Mammary epithelial cell (primary cell): Measurements from ENCODE around the gene SH3TC2.

Experiments used
- EZH2 ChIP-seq: IDR thresholded peaks from 2 replicates; pipeline ENCODE4 v1.6.1; 2012; ENCODE audit warnings: low read length, inconsistent platforms, borderline replicate concordance
- TF ChIP-seq, protein P1 (sequence below), 2 donors: IDR thresholded peaks in 1 of 2; conservative IDR thresholded peaks in 1 of 2; 2 replicates each; pipeline ENCODE4 v1.5.1; 2011 to 2012; ENCODE audit warnings: inconsistent platforms in 2 of 2, low read length in 2 of 2, mild to moderate bottlenecking in 2 of 2, control low read depth in 1 of 2, low read depth in 1 of 2; ENCODE audit not compliant: insufficient read depth in 1 of 2; ENCODE audit errors: extremely low read depth in 1 of 2

DNA sequence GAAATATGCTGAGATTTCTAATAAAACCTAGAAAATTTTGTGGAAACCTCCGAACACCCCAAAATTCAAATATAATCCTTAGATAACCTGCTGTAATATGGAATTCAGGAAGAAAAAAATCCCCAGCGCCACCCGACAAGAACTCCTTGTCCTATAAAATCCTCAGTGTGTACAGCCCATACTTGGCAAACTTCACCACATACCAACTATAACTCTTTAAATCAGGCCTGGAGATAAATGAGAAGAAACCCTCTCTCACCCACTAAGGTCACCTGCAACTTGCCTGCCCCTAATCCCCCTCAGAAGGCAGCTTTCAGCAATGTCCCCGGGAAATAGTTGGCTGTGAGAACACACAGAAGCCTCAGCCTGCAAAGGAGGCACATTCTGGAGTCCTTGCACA is 90.5 kb downstream of the SH3TC2 start:
- TF ChIP-seq, protein P1, sequence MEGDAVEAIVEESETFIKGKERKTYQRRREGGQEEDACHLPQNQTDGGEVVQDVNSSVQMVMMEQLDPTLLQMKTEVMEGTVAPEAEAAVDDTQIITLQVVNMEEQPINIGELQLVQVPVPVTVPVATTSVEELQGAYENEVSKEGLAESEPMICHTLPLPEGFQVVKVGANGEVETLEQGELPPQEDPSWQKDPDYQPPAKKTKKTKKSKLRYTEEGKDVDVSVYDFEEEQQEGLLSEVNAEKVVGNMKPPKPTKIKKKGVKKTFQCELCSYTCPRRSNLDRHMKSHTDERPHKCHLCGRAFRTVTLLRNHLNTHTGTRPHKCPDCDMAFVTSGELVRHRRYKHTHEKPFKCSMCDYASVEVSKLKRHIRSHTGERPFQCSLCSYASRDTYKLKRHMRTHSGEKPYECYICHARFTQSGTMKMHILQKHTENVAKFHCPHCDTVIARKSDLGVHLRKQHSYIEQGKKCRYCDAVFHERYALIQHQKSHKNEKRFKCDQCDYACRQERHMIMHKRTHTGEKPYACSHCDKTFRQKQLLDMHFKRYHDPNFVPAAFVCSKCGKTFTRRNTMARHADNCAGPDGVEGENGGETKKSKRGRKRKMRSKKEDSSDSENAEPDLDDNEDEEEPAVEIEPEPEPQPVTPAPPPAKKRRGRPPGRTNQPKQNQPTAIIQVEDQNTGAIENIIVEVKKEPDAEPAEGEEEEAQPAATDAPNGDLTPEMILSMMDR (conservative IDR thresholded peaks at IDR 0.05 in 1 of 2, IDR thresholded peaks at IDR 0.05 in 1 of 2; ENCODE audit: extremely low read depth in 1 of 2, insufficient read depth in 1 of 2, low read depth in 1 of 2, low read length in 2 of 2) = no peak
- TF ChIP-seq EZH2 = no peak
